GM12878 (cell line): Measurements from ENCODE around the gene CD27.

Experiments used
- EGR1 ChIP-seq, 2 experiments: IDR thresholded peaks; 1 replicate in 1 of 2; 2 replicates in 1 of 2; pipeline ENCODE4 v1.6.1; 2011 to 2012; ENCODE audit warnings: low read depth in 2 of 2, low read length in 2 of 2, borderline replicate concordance in 1 of 2, mild to moderate bottlenecking in 1 of 2, moderate library complexity in 1 of 2
- RCOR1 ChIP-seq: conservative IDR thresholded peaks from 2 replicates; pipeline ENCODE4 v1.6.1; 2012; ENCODE audit warnings: low read depth, low read length, improper control_type of control experiment
- SP1 ChIP-seq: IDR thresholded peaks from one replicate; pipeline ENCODE4 v1.6.1; 2011; ENCODE audit warnings: low read depth, low read length

DNA sequence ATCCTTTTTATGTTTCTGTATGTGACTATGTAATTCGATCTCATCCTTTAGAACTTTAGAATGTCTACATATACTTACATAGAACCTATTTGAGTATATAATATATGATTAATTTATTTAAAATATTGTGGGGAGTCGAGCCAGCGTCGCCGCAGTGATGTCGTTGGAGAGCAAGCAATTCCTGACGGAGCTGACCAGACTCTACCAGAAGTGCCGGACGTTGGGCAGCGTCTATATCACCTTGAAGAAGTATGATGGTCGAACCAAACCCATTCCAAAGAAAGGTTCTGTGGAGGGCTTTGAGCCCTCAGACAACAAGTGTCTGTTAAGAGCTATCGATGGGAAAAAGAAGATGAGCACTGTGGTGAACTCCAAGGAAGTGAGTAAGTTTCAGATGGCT, 6.4 kb upstream of the CD27 start:
- TF ChIP-seq RCOR1 (no peak), EGR1 (IDR thresholded peaks at IDR 0.05; ENCODE audit: borderline replicate concordance in 1 of 2, low read depth in 2 of 2, low read length in 2 of 2) (no peak), SP1 (no peak)
